GM12891 (cell line): ENCODE measurements around the gene SLC46A1.

ENCODE experiments used
- PAX5 ChIP-seq: IDR thresholded peaks from 2 replicates; pipeline ENCODE4 v1.6.1; 2011; ENCODE audit warnings: low read length, moderate library complexity, mild to moderate bottlenecking; ENCODE audit not compliant: insufficient read depth, severe bottlenecking
- POLR2A ChIP-seq: IDR thresholded peaks from 2 replicates; pipeline ENCODE4 v1.6.1; 2011; ENCODE audit warnings: low read depth, low read length, control low read depth
- POLR2AphosphoS5 ChIP-seq: IDR thresholded peaks from 2 replicates; pipeline ENCODE4 v1.6.1; 2011; ENCODE audit warnings: low read depth, low read length, control low read depth
- POU2F2 ChIP-seq: IDR thresholded peaks from 2 replicates; pipeline ENCODE4 v1.6.1; 2011; ENCODE audit warnings: low read depth, mild to moderate bottlenecking, control low read depth, low read length, moderate library complexity
- SPI1 ChIP-seq: IDR thresholded peaks from 2 replicates; pipeline ENCODE4 v1.6.1; 2011; ENCODE audit warnings: low read depth, low read length, control low read depth
- TAF1 ChIP-seq: IDR thresholded peaks from 2 replicates; pipeline ENCODE4 v1.6.1; 2011; ENCODE audit warnings: low read depth, low read length, control low read depth

DNA sequence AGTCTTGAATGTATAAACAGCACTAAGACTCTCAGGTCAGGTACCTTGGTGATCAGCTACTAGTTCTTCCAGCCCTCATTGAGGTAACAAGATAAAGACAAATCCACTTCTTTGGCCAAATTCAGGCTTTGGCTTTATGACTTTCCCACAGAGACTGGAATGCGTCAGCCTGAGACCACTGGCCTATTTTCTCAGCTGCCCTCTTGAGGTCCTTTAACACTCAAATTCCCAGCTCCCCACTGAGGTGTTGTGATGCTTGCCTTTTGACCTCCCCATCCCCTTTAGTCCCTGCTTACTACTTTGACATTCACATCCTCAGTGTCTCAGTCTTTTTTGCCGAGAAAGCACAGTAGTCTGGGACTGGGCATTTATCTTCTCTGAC lies 59.8 kb downstream of the SLC46A1 start:
- TF ChIP-seq POLR2A (no peak), TAF1 (no peak), POLR2AphosphoS5 (no peak), SPI1 (no peak), PAX5 (no peak), POU2F2 (no peak)
